ENCODE measurements around the gene PLA2G4A.

PLA2G4A gene

DNA sequence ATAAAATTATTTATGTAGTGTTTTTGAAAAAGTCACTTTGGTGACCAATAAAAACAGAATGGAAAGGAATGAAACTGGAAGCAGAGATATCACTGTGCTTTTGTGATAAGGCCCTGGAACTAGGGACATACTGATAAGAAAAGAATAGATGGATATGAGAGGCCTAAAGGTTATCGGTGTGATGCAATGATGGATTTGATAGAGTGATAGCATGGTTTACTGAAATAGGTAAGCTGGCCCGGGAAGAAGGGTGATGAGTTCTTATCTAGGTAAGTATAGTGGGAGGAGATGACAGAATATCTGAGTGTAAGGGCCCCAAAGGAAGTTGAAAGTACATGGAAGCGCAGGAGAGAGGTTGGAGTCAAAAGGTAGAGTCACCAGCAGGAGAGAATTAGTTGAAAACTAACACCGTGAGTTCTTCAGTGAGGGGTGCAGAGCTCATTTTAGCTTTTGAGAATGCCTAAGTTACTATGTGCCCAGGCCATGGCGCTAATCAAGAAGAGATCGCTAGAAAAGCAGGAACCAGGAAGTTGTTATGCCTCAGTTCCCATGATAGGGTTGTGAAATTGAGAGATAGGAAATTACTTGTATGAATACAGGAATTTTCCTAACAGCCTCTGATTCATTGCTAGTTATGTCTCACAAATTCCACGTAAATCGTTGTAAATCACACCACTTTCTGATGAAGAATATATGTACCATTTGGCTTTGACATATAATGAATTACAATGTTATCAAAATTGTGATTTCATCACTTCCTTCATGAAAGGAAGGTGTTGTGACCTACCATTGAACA lies 115.3 kb downstream of the PLA2G4A start:
- TF ChIP-seq, protein P1, sequence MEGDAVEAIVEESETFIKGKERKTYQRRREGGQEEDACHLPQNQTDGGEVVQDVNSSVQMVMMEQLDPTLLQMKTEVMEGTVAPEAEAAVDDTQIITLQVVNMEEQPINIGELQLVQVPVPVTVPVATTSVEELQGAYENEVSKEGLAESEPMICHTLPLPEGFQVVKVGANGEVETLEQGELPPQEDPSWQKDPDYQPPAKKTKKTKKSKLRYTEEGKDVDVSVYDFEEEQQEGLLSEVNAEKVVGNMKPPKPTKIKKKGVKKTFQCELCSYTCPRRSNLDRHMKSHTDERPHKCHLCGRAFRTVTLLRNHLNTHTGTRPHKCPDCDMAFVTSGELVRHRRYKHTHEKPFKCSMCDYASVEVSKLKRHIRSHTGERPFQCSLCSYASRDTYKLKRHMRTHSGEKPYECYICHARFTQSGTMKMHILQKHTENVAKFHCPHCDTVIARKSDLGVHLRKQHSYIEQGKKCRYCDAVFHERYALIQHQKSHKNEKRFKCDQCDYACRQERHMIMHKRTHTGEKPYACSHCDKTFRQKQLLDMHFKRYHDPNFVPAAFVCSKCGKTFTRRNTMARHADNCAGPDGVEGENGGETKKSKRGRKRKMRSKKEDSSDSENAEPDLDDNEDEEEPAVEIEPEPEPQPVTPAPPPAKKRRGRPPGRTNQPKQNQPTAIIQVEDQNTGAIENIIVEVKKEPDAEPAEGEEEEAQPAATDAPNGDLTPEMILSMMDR (IDR thresholded peaks at IDR 0.05; ENCODE audit: extremely low read depth, missing control alignments): no peak

DNA sequence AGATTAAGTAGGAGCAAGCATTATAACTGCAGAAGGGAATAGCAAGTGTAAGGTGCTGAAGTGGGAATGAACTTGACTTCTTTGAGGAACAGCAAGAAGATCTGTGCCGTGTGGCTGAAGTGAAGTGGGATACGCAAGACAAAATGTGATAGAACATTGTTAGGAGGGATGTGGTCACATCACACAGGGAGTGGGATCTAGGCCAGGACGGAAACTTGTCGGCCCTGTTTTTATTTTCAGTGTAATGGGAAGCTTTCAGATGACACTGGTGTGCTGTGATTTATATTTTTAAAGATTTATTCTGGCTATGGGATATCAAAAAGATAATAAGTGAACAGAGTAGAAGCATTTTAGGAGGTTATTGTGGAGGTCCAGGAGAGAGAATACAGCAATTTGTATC lies 116.4 kb downstream of the PLA2G4A start:
- DNase-seq (ENCODE audit: low spot score): no peak
- TF ChIP-seq, protein P1 (IDR thresholded peaks at IDR 0.05; ENCODE audit: extremely low read depth, missing control alignments): no peak

More for the DNA sequence above, 115.3 kb downstream of the PLA2G4A start:
- DNase-seq (ENCODE audit: low spot score): no peak

DNA sequence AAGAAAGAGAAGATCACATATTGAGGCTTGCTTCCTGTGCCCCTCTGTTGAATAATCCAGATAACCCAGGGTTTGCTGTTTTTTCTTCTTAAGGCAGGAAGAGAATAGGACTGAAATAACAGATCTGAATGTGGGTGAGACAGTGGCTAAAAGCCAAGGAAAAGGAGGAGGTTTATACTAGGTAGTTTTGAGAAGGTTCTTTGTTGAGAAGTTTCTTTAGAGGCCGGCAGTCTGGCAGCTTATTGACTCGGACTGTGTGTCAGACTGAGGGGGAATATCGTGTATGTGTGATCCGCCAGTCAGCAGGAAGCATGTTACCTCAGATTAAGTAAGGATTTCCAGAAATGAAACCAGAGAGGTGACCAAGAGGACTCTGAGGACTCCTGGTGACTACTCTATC lies 119.8 kb downstream of the PLA2G4A start:
- DNase-seq (ENCODE audit: low spot score): no peak
- TF ChIP-seq, protein P1 (IDR thresholded peaks at IDR 0.05; ENCODE audit: extremely low read depth, missing control alignments): no peak

DNA sequence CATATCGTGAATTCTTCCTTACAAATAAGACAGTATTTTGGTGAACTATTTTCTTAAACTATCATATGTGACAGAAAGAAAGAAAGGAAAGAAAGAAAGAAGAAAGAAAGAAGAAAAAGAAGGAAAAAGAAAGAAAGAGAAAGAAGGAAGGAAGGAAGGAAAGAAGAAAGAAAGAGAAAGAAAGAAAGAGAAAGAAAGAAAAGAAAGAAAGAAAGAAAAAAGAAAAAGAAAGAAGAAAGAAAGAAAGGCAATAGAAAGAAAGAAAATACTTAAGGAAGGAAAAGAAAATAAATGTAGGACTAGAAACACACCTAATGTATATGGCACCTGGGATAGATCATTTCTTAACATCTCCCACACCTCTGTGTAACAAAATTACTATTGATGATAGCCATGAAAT lies 120.4 kb downstream of the PLA2G4A start:
- TF ChIP-seq, protein P1 (IDR thresholded peaks at IDR 0.05; ENCODE audit: extremely low read depth, missing control alignments): no peak

DNA sequence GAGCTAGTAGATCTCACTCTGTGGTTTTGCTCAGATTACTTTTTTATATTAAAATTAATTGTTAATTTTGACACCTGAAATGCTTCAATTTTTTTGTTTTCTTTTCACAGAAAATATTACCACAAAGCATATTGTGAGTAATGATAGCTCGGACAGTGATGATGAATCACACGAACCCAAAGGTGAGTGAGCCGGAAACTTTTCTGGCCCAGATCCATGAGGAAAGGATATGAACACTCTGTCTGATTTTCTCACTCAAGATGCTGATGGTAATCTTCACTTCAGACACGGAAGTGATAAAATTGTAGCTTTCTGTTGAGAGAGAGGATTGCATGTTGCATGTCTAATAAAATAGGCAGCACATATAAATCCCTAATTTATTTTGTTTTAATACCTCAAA lies 121.8 kb downstream of the PLA2G4A start:
- TF ChIP-seq, protein P1 (IDR thresholded peaks at IDR 0.05; ENCODE audit: extremely low read depth, missing control alignments): no peak
- no peak for DNase-seq (ENCODE audit: low spot score)

More for the DNA sequence above, 120.4 kb downstream of the PLA2G4A start:
- no peak for DNase-seq (ENCODE audit: low spot score)

DNA sequence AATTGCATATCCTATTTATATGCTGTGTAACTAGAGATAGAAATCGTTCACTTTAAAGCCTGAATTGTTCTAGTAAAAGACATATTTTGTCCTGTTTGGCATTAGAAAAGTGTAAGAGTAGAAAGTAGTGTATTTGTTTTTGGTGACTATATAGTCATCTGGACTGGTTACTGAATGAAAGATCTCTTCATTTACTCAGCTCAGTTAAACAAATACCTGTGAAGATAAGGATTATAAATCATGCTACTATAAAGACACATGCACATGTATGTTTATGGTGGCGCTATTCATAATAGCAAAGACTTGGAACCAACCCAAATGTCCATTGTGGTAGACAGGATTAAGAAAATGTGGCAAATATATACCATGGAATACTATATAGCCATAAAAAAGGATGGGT lies 125.1 kb downstream of the PLA2G4A start:
- DNase-seq (ENCODE audit: low spot score): no peak
- TF ChIP-seq, protein P1 (IDR thresholded peaks at IDR 0.05; ENCODE audit: extremely low read depth, missing control alignments): no peak

DNA sequence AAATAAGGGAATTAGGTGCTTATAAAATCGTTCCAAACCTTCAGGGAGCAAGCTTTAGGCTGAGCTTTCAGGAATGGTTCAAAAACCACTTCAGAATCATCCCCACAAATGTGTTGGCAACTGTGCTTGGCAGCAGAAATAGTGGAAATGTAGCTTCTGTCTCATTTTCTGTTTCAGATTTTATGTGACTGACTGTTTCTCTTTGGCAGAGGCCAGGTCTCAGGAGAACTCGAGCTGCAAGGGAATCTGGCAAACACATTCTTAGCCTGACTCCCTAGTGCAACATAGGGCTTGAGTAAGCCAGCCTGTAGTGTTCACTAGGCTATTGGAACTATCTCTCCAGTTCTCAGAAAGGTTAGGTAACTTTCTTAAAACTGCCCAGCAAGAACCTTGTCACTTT lies 128.6 kb downstream of the PLA2G4A start:
- TF ChIP-seq, protein P1 (IDR thresholded peaks at IDR 0.05; ENCODE audit: extremely low read depth, missing control alignments): no peak

More for the DNA sequence above, 128.6 kb downstream of the PLA2G4A start:
- DNase-seq (ENCODE audit: low spot score): no peak

Data from GM20000 (cell line).